ENCODE results near the gene THEMIS2. TPM values are rescaled to one million over a fixed set of nuclear protein-coding genes. Genes with fewer than 3 reads are reported as not detected.

Gene THEMIS2
- total and polyA plus RNA-seq, 2 of the 8 experiments (the other 6 are each of a cell fraction or from before 2014, with no cell fraction given), result 12.4 to 28.0 TPM

DNA sequence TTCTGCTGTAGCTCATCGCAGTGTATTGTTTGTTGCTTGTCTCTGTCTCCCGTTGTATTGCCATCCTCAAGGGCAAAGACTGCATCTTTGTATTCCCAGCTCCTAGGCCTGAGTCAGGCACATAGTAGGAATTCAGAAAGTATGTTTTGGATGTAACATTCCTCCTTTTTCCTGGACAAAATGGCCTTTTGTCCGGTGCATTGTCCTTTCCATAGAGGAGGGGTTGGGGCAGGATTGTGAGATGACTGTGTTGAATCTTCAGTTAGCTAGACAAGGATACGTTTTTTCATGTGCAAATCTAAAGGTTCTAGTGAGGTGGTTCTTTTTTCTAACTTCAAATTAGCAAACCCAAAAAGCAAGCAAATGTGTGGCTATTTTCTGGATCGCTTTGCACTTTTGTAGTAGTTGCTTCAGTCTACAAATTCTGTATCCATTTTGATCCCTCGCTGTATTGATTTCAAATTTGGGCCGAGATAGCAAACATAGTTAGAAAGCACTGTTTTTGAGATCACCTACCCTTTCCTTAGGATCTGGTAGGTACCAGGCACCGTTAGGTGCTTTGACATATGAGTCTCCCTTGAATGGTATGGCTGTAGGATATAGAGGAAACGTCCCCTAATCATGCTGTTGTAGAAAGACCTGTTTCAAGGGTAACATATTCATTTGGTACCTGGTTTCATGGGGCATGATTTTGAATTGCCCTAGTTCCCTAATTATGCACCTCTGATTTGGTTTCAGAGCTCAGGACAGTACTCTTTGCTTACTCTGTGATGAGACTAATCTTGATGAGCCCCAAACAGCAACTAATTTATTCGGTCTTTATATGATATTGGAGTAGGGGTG lies 40.6 kb upstream of the THEMIS2 start:
- no peak overlapping the region for H3K18ac ChIP-seq (ENCODE audit: extremely low read depth, low read length)
- peak; percentile 14 to 30; a peak in 1 of 3 replicates for TF ChIP-seq POLR2A (IDR thresholded peaks at IDR 0.05; ENCODE audit: control extremely low read depth in 1 of 2, low read depth in 2 of 2, low read length in 2 of 2)
- TF ChIP-seq YY1 (IDR thresholded peaks at IDR 0.05; ENCODE audit: low read depth, low read length), result no peak
- peak overlapping the region; percentile 58; the same call in 1 of the 2 replicates for H2AK5ac ChIP-seq (ENCODE audit: low read depth, low read length)
- no peaks in the 10 kb centered on the region; a peak in 2 of 7 replicates for H3K4me1 ChIP-seq (replicated peaks in 1 of 4; ENCODE audit: control insufficient read depth in 3 of 4, insufficient read depth in 4 of 4, low read length in 3 of 4)
- H2BK15ac ChIP-seq (ENCODE audit: low read length), result no peak overlapping the region
- H2BK12ac ChIP-seq (ENCODE audit: low read depth, low read length), result no peak overlapping the region; the same call in 1 of the 2 replicates
- H3K23me2 ChIP-seq (ENCODE audit: low read depth, low read length), result peaks cover 4% of the 10 kb centered on the region; the same call in 1 of the 2 replicates
- FAIRE-seq (peak; percentile 28), DNase-seq (ENCODE audit: low read depth in 1 of 2, low spot score in 2 of 2) (no peak)
- H3K36me3 ChIP-seq (ENCODE audit: control insufficient read depth in 2 of 4, insufficient read depth in 4 of 4, low read length in 3 of 4), result peaks cover 5 to 24% (median 10%) of the 10 kb centered on the region in 4 experiments; a peak in 6 of 8 replicates
- H2BK5ac ChIP-seq (ENCODE audit: low read depth, low read length), result peak overlapping the region; percentile 90; the same call in 1 of the 2 replicates
- CTCF ChIA-PET (ENCODE audit: partially characterized antibody), result no interaction called here
- POLR2A ChIA-PET (ENCODE audit: partially characterized antibody), result interaction anchor here (0.5 to 3.3 kb wide), 16 partner anchors 8 to 766 kb away, joined by 3 to 23 read pairs (median 3); partner anchors contain the start of genes IFI6 and STX12
- peak overlapping the region; percentile 83 to 93 for H3K4me2 ChIP-seq (ENCODE audit: insufficient read depth in 1 of 2, low read depth in 2 of 2, low read length in 2 of 2)
- H3K23ac ChIP-seq (ENCODE audit: insufficient read length), result no peak overlapping the region
- H3K9ac ChIP-seq (replicated peaks in 1 of 4; ENCODE audit: extremely low read depth in 1 of 4, low read depth in 3 of 4, low read length in 3 of 4), result peak overlapping the region in 3 of 4 experiments; percentile 95 to 99 (median 98); a peak in 6 of 7 replicates
- WGBS, 2 experiments (ENCODE audit: extremely low coverage in 1 of 2, insufficient coverage in 1 of 2, insufficient read length in 1 of 2, insufficient replicate concordance in 2 of 2, low coverage in 1 of 2, low lambda C conversion rate in 2 of 2, missing lambda C conversion rate in 1 of 2), result 61% methylated on average over 10 of the region's 10 CpGs; no CpG with 5 or more reads in 1 of the 2 experiments
- 0 out of 2 replicates have a peak, but pooled peaks cover 2% of the 10 kb centered on the region for H3K79me1 ChIP-seq (ENCODE audit: low read depth, low read length)
- H3K9me3 ChIP-seq (ENCODE audit: insufficient read depth in 2 of 2, low read depth in 1 of 2, low read length in 1 of 2), result no peaks in the 10 kb centered on the region
- H2BK120ac ChIP-seq (replicated peaks; ENCODE audit: low read depth, low read length), result no peak overlapping the region
- peaks cover 17 to 56% of the 10 kb centered on the region in 2 experiments for H3K79me2 ChIP-seq (ENCODE audit: control insufficient read depth in 1 of 2, insufficient read depth in 2 of 2, low read length in 2 of 2)
- H3K27me3 ChIP-seq (replicated peaks in 1 of 4; ENCODE audit: control insufficient read depth in 3 of 4, extremely low read depth in 1 of 4, insufficient read depth in 3 of 4, low read length in 3 of 4), result no peaks in the 10 kb centered on the region
- peak overlapping the region; percentile 95; the same call in 1 of the 2 replicates for H3K27ac ChIP-seq (ENCODE audit: low read depth, low read length)
- H2AFZ ChIP-seq (ENCODE audit: low read length), result no peak overlapping the region
- no peak overlapping the region for H4K8ac ChIP-seq (ENCODE audit: extremely low read depth, insufficient read depth, low read length)
- H4K20me1 ChIP-seq (replicated peaks in 1 of 2; ENCODE audit: control insufficient read depth in 1 of 2, insufficient read depth in 2 of 2, low read length in 2 of 2), result no peaks in the 10 kb centered on the region
- H3K56ac ChIP-seq (replicated peaks; ENCODE audit: insufficient read length, low read depth, low read length), result no peak overlapping the region
- H2BK20ac ChIP-seq (ENCODE audit: low read length), result no peak overlapping the region
- no peak overlapping the region for H3K14ac ChIP-seq (ENCODE audit: insufficient read length)
- H4K91ac ChIP-seq (replicated peaks; ENCODE audit: insufficient read length, low read length), result no peak overlapping the region
- H4K5ac ChIP-seq (ENCODE audit: insufficient read length, low read depth, low read length), result no peak overlapping the region
- H3K4me3 ChIP-seq (ENCODE audit: extremely low read depth in 1 of 4, insufficient read depth in 2 of 4, low read depth in 3 of 4, low read length in 4 of 4), result peak overlapping the region; percentile 69 to 96 (median 82)
- no peak overlapping the region for H3K4ac ChIP-seq (replicated peaks; ENCODE audit: insufficient read length, low read depth, low read length)
